SJCRH30 (cell line): Measurements from ENCODE around the gene ADO. TPM values are rescaled to one million over a fixed set of nuclear protein-coding genes. Genes with fewer than 3 reads are reported as not detected.
A peak's percentile ranks its signal among the peaks of the same experiment; 100 is the strongest.

ENCODE experiments used
- DNase-seq, 2 experiments: peaks; one replicate each; pipeline ENCODE4 v3.0.0-alpha.2; 2015 to 2020
- H3K27ac ChIP-seq: fragments of 250-450 bp; sonication (Bioruptor Pico); 2 replicates; pipeline ENCODE4 v1.5.1; 2020; ENCODE audit warnings: mild to moderate bottlenecking, moderate library complexity
- H3K27me3 ChIP-seq: fragments of 250-450 bp; sonication (Bioruptor Pico); 2 replicates; pipeline ENCODE4 v1.5.1; 2020; ENCODE audit warnings: mild to moderate bottlenecking, moderate library complexity
- H3K36me3 ChIP-seq: fragments of 250-450 bp; sonication (Bioruptor Pico); 2 replicates; pipeline ENCODE4 v1.5.1; 2020; ENCODE audit warnings: mild to moderate bottlenecking, moderate library complexity
- H3K4me1 ChIP-seq: fragments of 250-450 bp; sonication (Bioruptor Pico); 2 replicates; pipeline ENCODE4 v1.5.1; 2020; ENCODE audit warnings: mild to moderate bottlenecking, moderate library complexity
- H3K4me3 ChIP-seq: fragments of 250-450 bp; sonication (Bioruptor Pico); 2 replicates; pipeline ENCODE4 v1.5.1; 2020; ENCODE audit warnings: mild to moderate bottlenecking, moderate library complexity
- H3K9me3 ChIP-seq: fragments of 250-450 bp; sonication (Bioruptor Pico); replicated peaks from 2 replicates; pipeline ENCODE4 v1.5.1; 2020; ENCODE audit warnings: mild to moderate bottlenecking, moderate library complexity
- total RNA-seq: library from RNA; depleted of rRNA; stranded (reverse); fragments of >200 nt; shearing (Covaris generic); gene quantifications from 2 replicates; pipeline ENCODE4 v1.2.3, GENCODE V29; 2014; rRNA removed

The ADO gene
- 25.4 and 29.9 TPM in 2 replicates for total RNA-seq

- DNase-seq, result peak; percentile 79 to 84
- Histone ChIP-seq H3K27ac (peak within 1 kb of the TSS; percentile 96), H3K27me3 (no peaks in the 10 kb centered on the region), H3K36me3 (0 out of 2 replicates have a peak, but pooled peaks cover 3% of the 10 kb centered on the region), H3K9me3 (no peaks in the 10 kb centered on the region), H3K4me1 (peaks cover 17% of the 10 kb centered on the region), H3K4me3 (peak within 1 kb of the TSS; percentile 76)
These were observed at the start of gene ADO for GRCh38 chr10:62804356-62805230. ADO (plus strand) TSS chr10:62804720; CDS start chr10:62805060, 340 bp downstream.

GRCh38 chr10:62754963-62755362 is 49.6 kb upstream of the ADO start:
- H3K4me3 ChIP-seq, result no peak overlapping the region
- peaks cover 8% of the 10 kb centered on the region for H3K4me1 ChIP-seq
- H3K27ac ChIP-seq, result no peak overlapping the region
- no peaks in the 10 kb centered on the region for H3K36me3 ChIP-seq
- no peak for DNase-seq
- no peaks in the 10 kb centered on the region for H3K27me3 ChIP-seq
- no peaks in the 10 kb centered on the region for H3K9me3 ChIP-seq

GRCh38 chr10:62755662-62756653 is 48.6 kb upstream of the ADO start:
- DNase-seq, result peak in 1 of 2 experiments; percentile 47
- no peak overlapping the region for H3K27ac ChIP-seq
- peaks cover 13% of the 10 kb centered on the region for H3K4me1 ChIP-seq
- no peaks in the 10 kb centered on the region for H3K9me3 ChIP-seq
- no peaks in the 10 kb centered on the region for H3K27me3 ChIP-seq
- H3K4me3 ChIP-seq, result no peak overlapping the region
- H3K36me3 ChIP-seq, result no peaks in the 10 kb centered on the region

GRCh38 chr10:62759599-62760175 is 44.8 kb upstream of the ADO start:
- DNase-seq, result peak; percentile 72 to 84
- H3K9me3 ChIP-seq, result no peaks in the 10 kb centered on the region
- H3K4me3 ChIP-seq, result no peak overlapping the region
- H3K27ac ChIP-seq, result peak overlapping the region; percentile 64
- H3K4me1 ChIP-seq, result peaks cover 13% of the 10 kb centered on the region
- no peaks in the 10 kb centered on the region for H3K36me3 ChIP-seq
- H3K27me3 ChIP-seq, result no peaks in the 10 kb centered on the region

- H3K27ac ChIP-seq, result peak overlapping the region; percentile 64
These were observed 44.1 kb upstream of the ADO start for GRCh38 chr10:62760401-62760800.

GRCh38 chr10:62761115-62761514 is 43.4 kb upstream of the ADO start:
- Histone ChIP-seq H3K27ac (no peak overlapping the region), H3K4me1 (peaks cover 13% of the 10 kb centered on the region), H3K27me3 (no peaks in the 10 kb centered on the region), H3K36me3 (no peaks in the 10 kb centered on the region), H3K9me3 (no peaks in the 10 kb centered on the region), H3K4me3 (no peak overlapping the region)
- DNase-seq, result no peak

More at GRCh38 chr10:62760401-62760800, 44.1 kb upstream of the ADO start:
- H3K4me3 ChIP-seq, result no peak overlapping the region
- H3K9me3 ChIP-seq, result no peaks in the 10 kb centered on the region
- H3K27me3 ChIP-seq, result no peaks in the 10 kb centered on the region
- DNase-seq, result no peak
- H3K4me1 ChIP-seq, result peaks cover 13% of the 10 kb centered on the region
- H3K36me3 ChIP-seq, result no peaks in the 10 kb centered on the region

- Histone ChIP-seq H3K4me3 (no peak overlapping the region), H3K27ac (no peak overlapping the region), H3K9me3 (no peaks in the 10 kb centered on the region), H3K4me1 (peaks cover 11% of the 10 kb centered on the region), H3K27me3 (no peaks in the 10 kb centered on the region), H3K36me3 (no peaks in the 10 kb centered on the region)
- DNase-seq, result no peak
These were observed 41.4 kb upstream of the ADO start for GRCh38 chr10:62763155-62763554.

- no peaks in the 10 kb centered on the region for H3K9me3 ChIP-seq
- no peaks in the 10 kb centered on the region for H3K36me3 ChIP-seq
- no peak overlapping the region for H3K27ac ChIP-seq
- peaks cover 11% of the 10 kb centered on the region for H3K4me1 ChIP-seq
- DNase-seq, result no peak
- H3K27me3 ChIP-seq, result no peaks in the 10 kb centered on the region
- H3K4me3 ChIP-seq, result no peak overlapping the region
These were observed 40.5 kb upstream of the ADO start for GRCh38 chr10:62764011-62764410.

GRCh38 chr10:62765726-62766125 is 38.8 kb upstream of the ADO start:
- Histone ChIP-seq H3K27me3 (no peaks in the 10 kb centered on the region), H3K4me3 (no peak overlapping the region), H3K9me3 (no peaks in the 10 kb centered on the region), H3K4me1 (peaks cover 3% of the 10 kb centered on the region; the same call in 1 of the 2 replicates), H3K27ac (no peak overlapping the region), H3K36me3 (no peaks in the 10 kb centered on the region)
- DNase-seq, result no peak

GRCh38 chr10:62766386-62766785 is 38.1 kb upstream of the ADO start:
- H3K36me3 ChIP-seq, result no peaks in the 10 kb centered on the region
- H3K4me3 ChIP-seq, result no peak overlapping the region
- H3K27me3 ChIP-seq, result no peaks in the 10 kb centered on the region
- peaks cover 3% of the 10 kb centered on the region; the same call in 1 of the 2 replicates for H3K4me1 ChIP-seq
- H3K9me3 ChIP-seq, result no peaks in the 10 kb centered on the region
- H3K27ac ChIP-seq, result no peak overlapping the region
- no peak for DNase-seq

GRCh38 chr10:62769574-62770242 is 34.8 kb upstream of the ADO start:
- H3K27ac ChIP-seq, result no peak overlapping the region
- peaks cover 6% of the 10 kb centered on the region; the same call in 1 of the 2 replicates for H3K4me1 ChIP-seq
- DNase-seq, result no peak
- no peak overlapping the region for H3K4me3 ChIP-seq
- H3K36me3 ChIP-seq, result no peaks in the 10 kb centered on the region
- H3K27me3 ChIP-seq, result no peaks in the 10 kb centered on the region
- no peaks in the 10 kb centered on the region for H3K9me3 ChIP-seq

GRCh38 chr10:62772186-62772974 is 32.1 kb upstream of the ADO start:
- H3K27ac ChIP-seq, result peak overlapping the region; percentile 23; the same call in 1 of the 2 replicates
- peaks cover 6% of the 10 kb centered on the region; the same call in 1 of the 2 replicates for H3K4me1 ChIP-seq
- DNase-seq, result peak in 1 of 2 experiments; percentile 49
- peak overlapping the region; percentile 21 for H3K4me3 ChIP-seq
- H3K9me3 ChIP-seq, result no peaks in the 10 kb centered on the region
- no peaks in the 10 kb centered on the region for H3K36me3 ChIP-seq
- no peaks in the 10 kb centered on the region for H3K27me3 ChIP-seq

GRCh38 chr10:62778125-62778524 is 26.4 kb upstream of the ADO start:
- no peak for DNase-seq
- H3K27ac ChIP-seq, result no peak overlapping the region

More at GRCh38 chr10:62778125-62778524, 26.4 kb upstream of the ADO start:
- peaks cover 5% of the 10 kb centered on the region; the same call in 1 of the 2 replicates for H3K4me1 ChIP-seq
- no peaks in the 10 kb centered on the region for H3K9me3 ChIP-seq
- no peaks in the 10 kb centered on the region for H3K36me3 ChIP-seq
- H3K4me3 ChIP-seq, result no peak overlapping the region
- H3K27me3 ChIP-seq, result no peaks in the 10 kb centered on the region
